ENCODE measurements around the gene TSPAN11.

GRCh38 chr12:30910038-30910350 is 16.6 kb upstream of the TSPAN11 start:
- TF ChIP-seq RFX5 (IDR thresholded peaks at IDR 0.05; ENCODE audit: low read depth, low read length) (no peak), MAFK (IDR thresholded peaks at IDR 0.05; ENCODE audit: low read depth, low read length) (no peak), RCOR1 (IDR thresholded peaks at IDR 0.05; ENCODE audit: insufficient replicate concordance, low read length) (no peak), CEBPB (IDR thresholded peaks at IDR 0.05; ENCODE audit: low read depth, low read length) (no peak), POLR2A (IDR thresholded peaks at IDR 0.05; ENCODE audit: low read depth, low read length) (no peak), BHLHE40 (IDR thresholded peaks at IDR 0.05; ENCODE audit: low read depth, low read length) (no peak), CHD1 (IDR thresholded peaks at IDR 0.05; ENCODE audit: low read depth, low read length) (no peak), FOS (IDR thresholded peaks at IDR 0.05; ENCODE audit: low read depth, low read length) (no peak)
- TF ChIP-seq, protein P1, sequence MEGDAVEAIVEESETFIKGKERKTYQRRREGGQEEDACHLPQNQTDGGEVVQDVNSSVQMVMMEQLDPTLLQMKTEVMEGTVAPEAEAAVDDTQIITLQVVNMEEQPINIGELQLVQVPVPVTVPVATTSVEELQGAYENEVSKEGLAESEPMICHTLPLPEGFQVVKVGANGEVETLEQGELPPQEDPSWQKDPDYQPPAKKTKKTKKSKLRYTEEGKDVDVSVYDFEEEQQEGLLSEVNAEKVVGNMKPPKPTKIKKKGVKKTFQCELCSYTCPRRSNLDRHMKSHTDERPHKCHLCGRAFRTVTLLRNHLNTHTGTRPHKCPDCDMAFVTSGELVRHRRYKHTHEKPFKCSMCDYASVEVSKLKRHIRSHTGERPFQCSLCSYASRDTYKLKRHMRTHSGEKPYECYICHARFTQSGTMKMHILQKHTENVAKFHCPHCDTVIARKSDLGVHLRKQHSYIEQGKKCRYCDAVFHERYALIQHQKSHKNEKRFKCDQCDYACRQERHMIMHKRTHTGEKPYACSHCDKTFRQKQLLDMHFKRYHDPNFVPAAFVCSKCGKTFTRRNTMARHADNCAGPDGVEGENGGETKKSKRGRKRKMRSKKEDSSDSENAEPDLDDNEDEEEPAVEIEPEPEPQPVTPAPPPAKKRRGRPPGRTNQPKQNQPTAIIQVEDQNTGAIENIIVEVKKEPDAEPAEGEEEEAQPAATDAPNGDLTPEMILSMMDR (conservative IDR thresholded peaks at IDR 0.05; ENCODE audit: low read depth, low read length): no peak
- TF ChIP-seq, protein P2, sequence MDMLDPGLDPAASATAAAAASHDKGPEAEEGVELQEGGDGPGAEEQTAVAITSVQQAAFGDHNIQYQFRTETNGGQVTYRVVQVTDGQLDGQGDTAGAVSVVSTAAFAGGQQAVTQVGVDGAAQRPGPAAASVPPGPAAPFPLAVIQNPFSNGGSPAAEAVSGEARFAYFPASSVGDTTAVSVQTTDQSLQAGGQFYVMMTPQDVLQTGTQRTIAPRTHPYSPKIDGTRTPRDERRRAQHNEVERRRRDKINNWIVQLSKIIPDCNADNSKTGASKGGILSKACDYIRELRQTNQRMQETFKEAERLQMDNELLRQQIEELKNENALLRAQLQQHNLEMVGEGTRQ (IDR thresholded peaks at IDR 0.05; ENCODE audit: low read depth, low read length): no peak

All from IMR-90 (cell line).